ENCODE measurements around the gene CERS6.

DNA sequence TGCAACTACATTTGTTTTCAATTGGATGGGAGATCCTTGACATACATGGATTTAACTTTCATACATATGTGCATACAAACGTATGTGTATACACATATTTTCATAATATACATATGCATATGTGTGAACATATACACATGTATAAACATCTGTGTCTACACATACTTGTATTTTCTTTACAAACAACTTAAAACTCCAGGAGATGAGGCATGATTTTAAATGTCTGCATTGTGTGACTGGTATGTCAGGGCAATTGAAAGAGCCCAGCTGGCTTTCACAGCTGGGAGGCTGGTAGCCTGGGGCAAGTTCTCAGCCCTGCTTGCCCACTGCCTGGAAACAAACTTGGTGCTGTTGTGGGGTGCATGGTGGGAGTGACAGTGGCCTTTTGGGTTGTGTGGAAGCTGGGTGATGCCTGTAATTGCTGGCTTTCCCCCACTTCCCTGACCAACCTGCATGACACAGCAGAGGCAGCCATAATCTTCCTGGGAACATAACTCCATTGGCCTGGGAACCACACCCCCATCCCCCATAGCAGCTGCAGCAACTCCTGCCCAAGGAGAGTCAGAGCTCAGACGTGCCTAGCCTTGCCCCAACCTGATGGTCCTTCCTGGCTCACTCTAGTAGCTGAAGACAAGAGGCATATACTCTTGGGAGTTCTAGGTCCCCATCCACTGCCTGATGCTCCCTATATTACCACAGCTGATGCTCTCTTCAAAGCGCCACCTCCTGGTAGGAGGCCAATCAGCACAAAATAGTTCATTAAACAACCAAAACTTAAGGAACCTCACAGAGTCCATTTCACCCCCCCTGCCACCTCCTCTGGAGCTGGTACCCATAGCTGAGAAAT, 158.3 kb downstream of the CERS6 start:
- TF ChIP-seq, protein P1, sequence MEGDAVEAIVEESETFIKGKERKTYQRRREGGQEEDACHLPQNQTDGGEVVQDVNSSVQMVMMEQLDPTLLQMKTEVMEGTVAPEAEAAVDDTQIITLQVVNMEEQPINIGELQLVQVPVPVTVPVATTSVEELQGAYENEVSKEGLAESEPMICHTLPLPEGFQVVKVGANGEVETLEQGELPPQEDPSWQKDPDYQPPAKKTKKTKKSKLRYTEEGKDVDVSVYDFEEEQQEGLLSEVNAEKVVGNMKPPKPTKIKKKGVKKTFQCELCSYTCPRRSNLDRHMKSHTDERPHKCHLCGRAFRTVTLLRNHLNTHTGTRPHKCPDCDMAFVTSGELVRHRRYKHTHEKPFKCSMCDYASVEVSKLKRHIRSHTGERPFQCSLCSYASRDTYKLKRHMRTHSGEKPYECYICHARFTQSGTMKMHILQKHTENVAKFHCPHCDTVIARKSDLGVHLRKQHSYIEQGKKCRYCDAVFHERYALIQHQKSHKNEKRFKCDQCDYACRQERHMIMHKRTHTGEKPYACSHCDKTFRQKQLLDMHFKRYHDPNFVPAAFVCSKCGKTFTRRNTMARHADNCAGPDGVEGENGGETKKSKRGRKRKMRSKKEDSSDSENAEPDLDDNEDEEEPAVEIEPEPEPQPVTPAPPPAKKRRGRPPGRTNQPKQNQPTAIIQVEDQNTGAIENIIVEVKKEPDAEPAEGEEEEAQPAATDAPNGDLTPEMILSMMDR (IDR thresholded peaks at IDR 0.05), result peak in 2 of 6 experiments; percentile 13 to 47
- TF ChIP-seq POLR2A (IDR thresholded peaks at IDR 0.05), result no peak

Data from esophagus squamous epithelium (tissue), 4 donors.